CD4-positive, alpha-beta T cell treated with Interleukin-15 for 1 hour (primary cell): ENCODE data around the gene CPE.
"Not testable (repeated sequence)": the region's sequence is repeated elsewhere in the genome, so short reads cannot be mapped to it uniquely, and the experiment has no call there.

Source experiments
- DNase-seq: peaks from one replicate; pipeline ENCODE4 v3.0.0-alpha.2; 2020

CPE gene

DNA sequence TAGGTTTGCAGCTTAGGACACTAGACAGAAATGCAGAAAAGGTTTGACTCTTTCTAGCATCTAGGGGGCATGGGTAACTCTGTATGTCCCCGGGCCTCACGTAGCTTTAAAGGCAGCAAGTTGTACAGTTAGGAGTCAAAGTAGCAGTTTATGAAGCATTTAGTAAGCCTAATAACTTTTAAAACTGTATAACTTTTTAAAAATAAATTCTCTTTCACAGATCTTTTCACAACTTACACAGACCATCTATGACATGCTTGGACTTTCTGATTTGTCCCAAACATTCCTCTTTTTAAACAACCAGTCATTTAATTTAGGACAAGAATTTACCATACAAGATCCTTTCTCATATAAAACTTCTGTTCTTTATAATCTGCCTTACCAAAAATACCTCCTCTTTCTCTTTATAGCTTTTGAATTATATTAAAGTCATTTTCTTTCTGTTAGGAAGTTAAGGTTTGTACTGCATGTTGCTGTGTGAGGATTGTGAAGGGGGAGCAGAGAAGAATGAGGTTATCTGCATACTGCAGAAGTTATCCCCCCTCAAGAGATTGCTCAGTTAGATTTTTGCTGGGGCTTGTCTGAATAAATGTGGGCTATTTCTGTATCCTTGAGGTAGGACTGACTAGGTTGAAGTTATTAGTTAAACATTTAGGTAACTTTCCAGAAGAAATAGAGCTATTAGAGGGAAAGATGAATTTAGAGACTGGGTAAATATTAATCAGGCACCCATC lies 94.3 kb downstream of the CPE start:
- DNase-seq = no peak

DNA sequence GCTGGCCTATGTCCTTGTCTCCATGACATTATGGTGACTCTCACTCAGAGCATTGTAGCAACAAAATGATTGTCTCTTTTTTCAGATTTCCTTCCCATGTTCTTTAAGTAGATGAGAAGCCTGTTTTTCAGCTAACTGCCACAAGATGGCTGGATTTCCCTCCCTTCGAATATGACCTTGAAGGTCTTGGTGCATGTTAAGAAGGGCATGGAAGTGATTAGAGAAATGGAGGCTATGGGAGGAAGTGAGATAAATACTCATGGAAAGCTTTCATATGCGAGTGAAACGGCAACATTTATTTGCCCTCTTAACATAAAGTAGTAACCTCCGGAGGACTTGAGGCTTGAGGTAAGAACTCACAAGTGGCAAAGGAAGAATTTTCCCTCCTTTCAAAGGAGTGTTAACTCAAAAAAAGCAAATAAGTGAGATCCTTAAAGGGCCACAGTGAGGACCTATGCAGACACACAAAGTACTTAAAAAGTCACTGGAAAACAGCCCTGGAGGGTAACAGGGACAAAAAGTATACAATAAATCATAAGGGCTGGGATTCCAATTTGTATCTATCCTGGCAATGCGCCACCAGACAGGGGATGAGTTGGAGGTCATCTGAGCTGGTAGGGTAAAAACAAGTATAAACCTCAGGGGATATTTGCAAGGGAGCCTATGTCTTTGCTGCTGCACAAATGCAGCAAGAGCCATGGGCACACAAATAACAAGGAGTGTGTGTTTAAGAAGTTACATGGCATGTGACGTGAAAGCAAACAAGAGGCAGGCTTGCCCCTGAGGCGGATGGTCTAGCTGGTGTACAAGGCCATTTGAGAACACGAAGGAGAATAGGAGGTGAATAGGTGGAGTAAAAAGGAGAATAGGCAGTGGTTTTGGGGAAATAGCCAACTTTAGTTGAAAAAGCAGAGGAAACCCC lies 96.2 kb downstream of the CPE start:
- DNase-seq = no peak

DNA sequence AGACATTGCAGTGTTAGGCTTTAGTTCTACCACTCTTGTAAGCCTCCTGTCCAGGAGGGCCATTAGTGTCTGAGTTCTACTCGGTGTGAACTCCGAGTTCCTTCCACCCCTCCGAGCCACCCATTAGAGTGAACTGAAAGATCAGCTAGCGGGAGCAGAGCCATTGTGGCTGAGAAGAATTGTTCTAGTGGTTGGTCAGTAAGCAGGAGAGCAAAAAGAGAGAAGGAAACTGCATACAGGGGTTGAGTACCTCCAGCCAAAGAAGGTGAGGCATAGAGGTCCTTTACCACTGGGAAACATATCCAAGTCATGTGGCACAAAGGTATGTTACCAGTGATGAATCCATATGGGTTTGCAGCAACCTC lies 96.9 kb downstream of the CPE start:
- no peak for DNase-seq

DNA sequence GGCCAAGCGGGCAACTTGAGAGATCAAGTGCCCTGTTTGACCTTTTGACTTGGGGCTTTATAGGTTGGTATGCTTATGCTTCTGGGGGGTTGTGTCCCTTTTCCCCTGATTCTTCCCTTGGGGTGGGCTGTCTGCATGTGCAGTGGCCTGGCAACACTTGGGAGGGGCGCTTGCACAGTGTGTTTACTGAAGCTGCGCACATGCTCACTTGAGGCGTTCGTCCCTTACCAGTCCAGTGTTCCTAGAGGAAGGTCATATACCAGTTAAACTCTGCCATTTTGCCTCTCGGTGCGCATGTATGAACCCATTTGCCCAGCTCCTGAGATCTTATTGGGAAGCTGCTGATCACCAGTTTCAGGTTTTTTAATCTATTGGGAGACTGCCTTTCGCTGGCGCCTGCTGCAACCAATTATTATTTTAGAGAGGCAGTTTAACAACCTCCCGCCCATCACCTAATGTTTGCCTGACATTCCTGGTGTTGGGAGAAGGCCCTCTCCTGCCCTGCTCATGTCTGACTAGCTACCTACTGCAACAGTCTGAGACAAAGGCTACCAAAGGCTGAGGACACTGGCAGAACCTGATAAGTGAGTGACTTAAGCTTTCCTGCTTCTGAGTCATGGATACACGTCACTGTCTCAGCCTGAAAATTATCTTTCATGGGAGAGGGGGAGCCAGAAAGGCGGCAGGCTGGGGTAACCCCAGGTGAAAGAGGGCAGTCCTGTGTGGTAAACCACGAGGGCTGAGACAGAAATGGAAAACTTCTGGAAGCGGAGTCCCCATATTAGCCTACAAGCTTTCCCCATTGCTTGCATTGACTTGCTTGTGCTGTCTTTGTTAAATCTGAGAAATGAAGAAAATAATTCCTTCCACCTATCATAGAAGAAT lies 97.6 kb downstream of the CPE start:
- no peak for DNase-seq

DNA sequence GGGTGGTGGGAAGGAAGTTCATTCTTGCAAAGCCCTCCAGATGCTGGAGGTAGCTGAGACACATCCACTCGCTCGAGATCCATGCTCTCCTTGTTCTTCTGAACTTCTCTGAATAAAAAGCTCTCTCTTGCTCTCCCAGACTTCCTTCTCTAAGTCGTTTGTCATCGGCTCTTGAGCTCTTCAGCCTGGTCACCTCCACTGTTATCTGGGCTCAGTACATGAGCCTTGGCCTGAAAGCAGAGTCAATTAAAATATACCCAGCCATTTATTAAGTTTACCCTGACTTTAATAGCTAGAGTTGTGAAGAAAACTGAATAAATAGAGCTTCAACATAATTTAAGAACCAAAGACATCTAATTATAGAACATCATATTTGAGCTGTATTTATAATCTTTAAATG lies 99.0 kb downstream of the CPE start:
- DNase-seq = no peak

DNA sequence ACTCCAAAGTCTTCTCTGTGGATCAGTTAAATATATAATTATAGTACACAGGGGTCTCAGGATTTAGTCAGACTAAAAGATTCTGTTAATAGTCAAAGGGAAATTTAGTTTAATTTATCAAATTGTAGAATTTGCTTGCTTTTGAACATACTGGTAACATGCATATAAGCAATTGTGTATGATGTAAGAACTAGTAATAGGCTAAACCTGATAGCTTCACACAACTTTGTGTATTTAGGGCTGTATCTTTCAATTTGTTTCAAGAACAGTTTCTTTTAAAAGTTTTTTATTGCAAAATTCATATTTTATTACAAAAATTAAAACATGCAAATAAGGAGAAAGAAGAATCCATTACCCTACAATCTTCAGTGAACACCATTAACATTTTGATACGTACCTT lies 99.5 kb downstream of the CPE start:
- DNase-seq = no peak

DNA sequence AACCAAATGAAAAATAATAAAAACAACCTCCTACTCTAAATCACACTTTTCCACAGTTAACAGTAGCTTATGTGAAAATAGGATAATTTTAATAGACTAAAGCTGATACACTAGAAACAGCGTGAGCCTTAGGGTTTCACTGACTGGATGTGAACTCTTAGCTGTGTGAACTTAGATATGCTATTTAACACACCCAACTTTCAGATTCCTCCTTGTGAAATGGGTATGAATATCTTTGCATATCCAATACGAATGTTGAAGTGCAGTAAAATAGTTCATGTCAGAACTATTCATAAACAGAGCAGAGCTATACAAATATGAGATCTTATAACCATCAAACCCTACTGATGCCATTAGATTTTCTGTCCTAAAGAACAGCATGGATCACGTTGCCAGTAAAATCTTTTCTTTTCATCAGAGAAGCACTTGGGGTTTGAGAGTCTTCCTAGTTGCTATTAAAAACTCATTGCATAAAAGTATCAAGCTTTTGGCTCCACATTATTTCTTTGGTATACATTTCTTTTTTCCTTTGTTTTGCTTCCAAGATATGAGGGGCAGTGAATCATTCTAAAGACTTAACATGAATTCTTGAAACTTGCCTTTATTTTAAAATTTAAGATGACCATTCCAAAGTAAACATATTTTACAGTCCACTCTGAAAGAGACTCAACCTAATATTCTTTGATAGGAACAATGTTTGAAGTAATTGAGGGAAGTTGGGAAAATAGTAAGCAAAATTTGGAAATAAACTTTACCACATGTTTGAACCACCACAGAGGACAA lies 102.4 kb downstream of the CPE start:
- no peak for DNase-seq

DNA sequence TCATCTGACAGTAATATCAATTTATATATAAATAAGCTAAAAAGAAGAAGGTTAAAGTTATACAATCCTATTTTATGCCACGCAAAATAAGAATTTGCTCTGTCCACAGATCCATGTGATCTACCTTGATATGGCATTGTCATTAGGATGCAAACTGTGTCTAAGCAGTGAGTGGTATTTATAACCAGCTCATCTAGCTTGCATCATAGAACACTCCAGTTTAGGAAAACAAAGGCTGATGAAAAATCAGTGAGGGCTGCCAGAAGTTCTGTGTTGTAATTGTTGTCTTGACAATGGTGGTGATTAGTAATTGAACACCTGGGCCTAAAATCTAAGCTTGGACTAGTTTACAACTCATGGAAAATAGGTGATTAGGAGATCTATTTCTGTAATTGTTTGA lies 111.0 kb downstream of the CPE start:
- no peak for DNase-seq

DNA sequence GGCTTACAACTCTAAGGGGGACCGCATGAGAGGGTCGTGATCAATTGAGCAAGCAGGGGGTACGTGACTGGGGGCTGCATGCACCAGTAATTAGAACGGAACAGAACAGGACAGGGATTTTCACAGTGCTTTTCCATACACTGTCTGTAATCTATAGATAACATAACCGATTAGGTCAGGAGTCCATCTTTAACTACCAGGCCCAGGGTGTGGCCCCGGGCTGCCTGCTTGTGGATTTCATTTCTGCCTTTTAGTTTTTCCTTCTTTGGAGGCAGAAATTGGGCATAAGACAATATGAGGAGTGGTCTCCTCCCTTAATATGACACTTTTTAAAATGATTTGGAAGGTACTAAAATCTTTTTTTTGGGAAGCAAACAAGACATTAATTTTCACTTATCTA lies 113.8 kb downstream of the CPE start:
- not testable (repeated sequence) for DNase-seq

DNA sequence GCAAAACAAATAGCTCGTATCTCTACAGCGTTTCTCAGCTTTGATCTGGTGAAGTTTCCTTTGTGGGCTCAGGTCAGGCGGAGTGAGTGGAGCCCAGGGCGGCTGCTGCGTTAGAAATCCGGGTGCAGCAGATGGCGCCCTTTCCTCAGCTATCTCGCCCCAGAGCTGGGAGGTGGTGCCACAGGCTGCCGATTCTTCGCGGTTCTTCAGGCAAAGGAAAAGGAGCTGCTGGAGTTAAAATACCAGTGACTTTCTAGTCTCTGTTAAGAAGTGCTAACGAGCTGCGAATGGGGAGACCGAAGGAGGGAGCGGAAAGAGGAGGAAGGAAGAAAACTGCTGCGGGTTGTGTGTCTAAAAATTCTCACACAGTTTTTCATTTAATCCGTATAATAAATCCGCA lies 114.6 kb downstream of the CPE start:
- DNase-seq = peak; percentile 38

DNA sequence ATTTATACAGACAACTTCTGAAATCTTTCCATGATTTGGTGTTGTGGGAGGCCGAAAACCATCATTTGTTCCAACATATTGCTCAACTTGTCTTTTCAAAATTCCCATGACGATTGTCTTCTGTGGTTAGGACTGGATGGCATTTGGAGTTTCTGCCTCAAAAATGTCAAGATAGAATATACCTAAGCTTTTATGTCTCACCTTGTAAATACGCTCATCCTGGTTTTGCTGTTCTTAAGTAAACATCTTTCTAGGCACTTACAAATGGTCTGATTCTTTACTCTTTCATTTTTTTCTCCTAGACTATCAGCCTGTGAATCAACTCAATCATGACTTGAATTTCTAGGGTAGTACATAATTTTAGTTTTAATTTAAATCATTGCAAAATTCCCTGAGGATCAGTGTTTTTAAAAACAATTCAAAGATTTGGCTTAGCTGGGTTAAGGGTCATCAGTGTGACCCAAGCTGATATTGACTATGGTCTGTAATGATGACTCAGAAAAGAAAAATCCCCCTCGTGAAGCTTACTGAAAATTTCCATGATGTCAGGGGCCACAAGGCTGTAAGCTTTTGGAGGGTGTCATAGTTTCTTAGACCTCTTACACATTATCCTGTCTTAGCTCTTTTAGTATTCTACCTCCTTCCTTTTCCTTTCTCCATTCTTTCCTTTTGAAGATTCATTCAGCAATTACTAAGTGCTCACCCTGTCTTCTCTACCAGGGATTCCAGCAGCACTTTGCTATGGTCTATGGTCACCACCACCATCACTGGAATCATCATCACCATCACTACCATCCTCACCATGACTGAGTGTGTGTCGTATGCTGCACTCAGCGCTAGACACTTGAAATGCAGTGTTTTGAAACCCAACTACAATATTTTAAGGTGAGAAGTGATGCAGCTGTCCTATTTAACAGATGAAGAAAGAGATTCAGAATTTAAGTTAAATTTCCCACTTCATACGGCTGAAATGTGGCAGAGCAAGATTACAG lies 124.4 kb downstream of the CPE start:
- no peak for DNase-seq

DNA sequence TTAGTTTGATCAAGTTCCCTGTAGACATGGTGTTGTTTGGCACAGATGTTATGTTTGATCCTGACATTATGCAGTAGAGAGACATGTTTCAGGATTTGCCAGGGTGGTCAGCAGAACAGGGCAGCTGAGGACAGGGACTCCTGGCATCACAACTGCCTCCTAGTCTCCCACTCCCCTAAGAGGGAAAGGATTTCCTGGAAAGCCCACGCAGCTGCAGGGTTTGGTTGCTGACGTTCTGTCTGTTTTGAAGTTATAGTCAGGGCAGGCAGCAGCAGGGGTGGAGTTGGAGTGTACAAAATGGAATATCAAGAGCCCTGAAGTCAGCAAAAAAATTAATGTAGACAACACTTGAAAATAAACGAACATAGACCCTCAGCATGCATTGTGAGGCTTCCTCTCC lies 125.4 kb downstream of the CPE start:
- DNase-seq = no peak

DNA sequence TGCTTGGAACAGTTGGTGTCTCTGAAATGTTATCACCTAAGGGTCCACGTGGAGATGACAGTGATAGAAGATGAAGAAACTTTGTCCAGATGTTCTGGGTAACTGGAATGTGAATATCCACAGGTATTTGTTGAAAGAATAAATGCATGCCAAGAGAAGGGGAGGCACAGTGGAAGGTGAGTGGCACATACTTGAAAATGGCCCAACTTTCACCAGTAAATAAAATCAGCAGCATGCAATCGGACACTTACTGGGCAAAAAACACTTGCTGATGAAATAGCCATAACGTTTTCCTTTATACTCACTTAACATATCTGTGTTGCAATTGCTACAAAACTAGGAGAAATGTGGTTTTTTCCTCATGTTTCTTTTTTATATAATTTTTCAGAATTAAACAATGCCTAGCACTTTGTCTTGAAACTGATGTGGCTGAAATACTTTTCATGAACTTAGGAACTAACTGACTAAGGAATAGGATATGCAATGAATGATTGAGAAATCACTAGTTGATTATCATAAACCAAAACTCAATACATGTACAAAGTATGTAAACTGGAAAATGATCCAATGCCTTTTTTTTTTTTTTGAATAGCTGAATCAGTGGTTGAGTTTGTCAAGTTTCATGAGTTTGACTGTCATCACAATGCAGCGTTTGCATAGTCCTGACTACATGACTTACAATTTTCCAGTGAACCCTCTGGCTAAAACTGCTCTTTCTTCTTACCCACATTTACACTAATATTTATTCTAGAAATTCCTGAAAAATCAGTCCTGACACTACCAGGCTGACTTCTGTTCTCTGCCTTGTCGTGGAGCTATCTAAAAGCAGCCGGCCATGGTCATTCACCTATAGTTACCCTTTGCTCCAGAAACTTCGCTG lies 127.4 kb downstream of the CPE start:
- no peak for DNase-seq

DNA sequence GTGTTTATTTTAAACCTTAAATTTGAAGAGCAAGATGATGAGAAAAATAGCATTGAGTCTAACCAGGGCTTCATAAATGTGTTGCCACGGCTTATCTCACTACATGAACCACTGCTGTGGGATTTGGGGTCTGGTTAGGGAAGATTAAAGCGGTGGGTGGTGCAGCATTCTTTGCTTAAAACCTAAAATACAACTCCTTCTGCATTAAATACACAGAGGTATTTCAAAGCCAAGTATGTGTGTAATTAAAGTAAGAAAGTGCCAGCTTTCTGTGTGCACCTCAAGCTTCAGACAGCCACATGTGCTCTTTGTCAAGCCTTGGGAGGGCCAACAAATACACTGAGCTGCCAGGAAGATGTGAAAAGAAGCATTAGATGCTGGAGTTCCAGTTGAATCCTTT lies 128.0 kb downstream of the CPE start:
- DNase-seq = no peak

DNA sequence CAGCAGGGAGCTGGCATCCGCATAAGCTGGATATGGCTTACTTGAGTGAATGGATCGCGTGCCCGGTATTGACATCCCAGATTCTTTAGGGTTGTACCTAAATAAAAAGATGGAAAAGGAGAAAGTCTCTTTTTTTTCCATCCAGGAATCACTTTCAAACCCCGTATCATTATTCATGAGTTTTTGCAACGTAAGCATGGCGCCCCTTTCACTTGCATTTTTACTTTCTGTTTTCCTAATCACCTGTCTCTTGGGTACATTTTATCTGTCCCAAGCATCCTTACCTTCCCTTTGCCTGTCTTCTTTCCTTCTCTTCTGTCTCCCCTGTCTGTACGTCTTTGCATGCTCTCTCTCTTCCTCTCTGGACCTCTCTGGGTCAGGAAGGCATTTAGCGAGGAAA lies 128.6 kb downstream of the CPE start:
- no peak for DNase-seq

DNA sequence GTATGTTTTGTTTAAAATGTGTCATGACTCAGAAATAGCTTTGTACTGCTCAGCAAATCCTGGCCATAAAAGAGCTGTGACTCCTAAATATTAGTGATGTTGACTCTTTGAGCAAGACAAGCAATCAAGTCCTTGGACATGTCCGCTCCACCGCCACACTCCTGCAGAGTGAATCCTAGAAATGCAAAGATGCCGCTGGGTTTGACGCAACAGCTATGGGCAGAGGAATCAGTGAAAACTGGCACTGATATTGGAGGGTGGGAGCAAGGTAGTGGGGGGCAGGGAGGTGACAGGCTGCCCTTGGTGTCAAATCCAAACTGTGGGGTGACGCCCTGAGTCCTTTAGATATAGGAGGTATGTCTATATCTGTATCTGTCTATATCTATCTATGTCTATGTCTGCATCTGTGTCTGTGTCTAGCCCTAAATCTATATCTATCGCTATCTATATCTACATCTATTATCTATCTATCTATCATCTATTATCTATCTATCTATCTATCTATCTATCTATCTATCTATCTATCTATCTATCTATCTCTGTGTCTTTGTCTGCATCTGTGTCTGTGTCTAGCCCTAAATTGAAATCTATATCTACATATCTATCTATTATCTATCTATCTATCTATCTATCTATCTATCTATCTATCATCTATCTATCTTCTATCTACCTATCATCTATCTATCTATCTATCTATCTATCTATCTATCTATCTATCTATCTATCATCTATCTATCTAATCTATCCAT lies 129.7 kb downstream of the CPE start:
- DNase-seq = no peak

DNA sequence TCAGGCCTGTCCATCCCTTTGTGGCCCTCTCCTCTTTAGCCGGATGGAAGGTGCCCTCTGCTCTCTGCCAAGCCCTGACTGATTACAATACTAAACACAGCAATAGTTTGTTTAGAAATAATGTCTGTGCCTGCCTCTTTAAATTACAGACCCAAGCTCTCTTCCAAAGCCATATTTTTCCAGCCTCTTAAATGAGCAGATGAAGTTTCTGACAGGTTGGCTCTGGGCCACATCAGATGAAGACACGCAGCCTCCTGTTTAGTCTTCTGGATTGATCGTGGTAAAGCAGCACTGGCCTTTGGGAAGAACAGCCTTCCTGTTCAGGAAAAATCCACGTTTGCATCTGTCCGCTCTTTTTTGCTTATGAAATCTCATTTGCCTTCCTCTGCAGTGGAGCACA lies 133.6 kb downstream of the CPE start:
- no peak for DNase-seq

DNA sequence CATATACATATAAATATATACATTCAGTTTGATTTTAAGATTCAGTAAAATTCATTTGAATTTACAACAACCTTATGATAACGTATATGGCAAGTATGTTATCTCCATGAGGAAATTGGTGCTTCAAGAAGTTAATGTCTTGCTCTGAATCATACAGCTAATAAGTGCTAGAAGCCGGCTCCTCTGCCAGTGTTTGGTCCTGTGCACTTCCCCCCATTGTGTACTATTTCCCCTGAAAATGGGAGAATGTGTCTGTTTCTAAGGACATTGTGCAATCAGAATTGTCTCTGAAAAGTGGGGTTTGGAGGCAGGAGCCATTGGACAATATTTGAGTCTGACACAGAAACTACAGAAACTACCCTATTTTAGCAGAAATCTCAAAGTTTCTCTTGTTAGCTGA lies 135.9 kb downstream of the CPE start:
- no peak for DNase-seq

DNA sequence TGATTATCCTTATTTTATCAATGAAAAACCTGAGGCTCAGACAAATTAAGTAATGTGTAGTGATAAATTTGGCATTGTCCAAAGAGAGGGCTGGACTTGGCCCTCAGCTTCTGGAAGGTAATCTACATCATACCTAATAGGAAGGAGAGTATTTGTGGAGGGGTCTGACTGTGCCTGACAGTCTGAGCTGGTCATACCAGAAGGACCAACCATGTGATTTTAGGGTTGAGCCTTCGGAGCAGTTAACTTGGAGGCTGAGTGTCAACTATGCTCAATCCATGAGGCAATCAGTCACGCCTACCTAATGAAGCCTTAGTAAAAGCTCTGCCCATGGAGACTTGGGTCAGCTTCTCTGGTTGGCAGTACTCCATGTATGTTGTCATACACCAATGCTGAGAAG lies 136.4 kb downstream of the CPE start:
- DNase-seq = no peak
